ENCODE data around the gene NCF4.

NCF4 gene

GRCh38 chr22:36858156-36858555 lies 2.6 kb upstream of the NCF4 start:
- TF ChIP-seq CTCF (IDR thresholded peaks at IDR 0.05; ENCODE audit: control insufficient read depth, extremely low read depth, insufficient read depth): no peak
- DNase-seq (ENCODE audit: low read depth): no peak
- H3K4me3 ChIP-seq (ENCODE audit: low read depth, low read length): no peak overlapping the region

- no peak for TF ChIP-seq CTCF (IDR thresholded peaks at IDR 0.05; ENCODE audit: control insufficient read depth, extremely low read depth, insufficient read depth)
- DNase-seq (ENCODE audit: low read depth): no peak
- H3K4me3 ChIP-seq (ENCODE audit: low read depth, low read length): no peak overlapping the region
Measured at GRCh38 chr22:36858966-36859365, 1.8 kb upstream of the NCF4 start.

- no peak for TF ChIP-seq CTCF (IDR thresholded peaks at IDR 0.05; ENCODE audit: control insufficient read depth, extremely low read depth, insufficient read depth)
- no peak for DNase-seq (ENCODE audit: low read depth)
- no peak overlapping the region for H3K4me3 ChIP-seq (ENCODE audit: low read depth, low read length)
Measured at GRCh38 chr22:36860017-36860416, 789 bp upstream of the NCF4 start.

GRCh38 chr22:36860438-36860820 lies 377 bp upstream of the NCF4 start:
- DNase-seq (ENCODE audit: low read depth): no peak
- H3K4me3 ChIP-seq (ENCODE audit: low read depth, low read length): no peak overlapping the region
- TF ChIP-seq CTCF (IDR thresholded peaks at IDR 0.05; ENCODE audit: control insufficient read depth, extremely low read depth, insufficient read depth): no peak

- DNase-seq (ENCODE audit: low read depth): no peak
- no peak for TF ChIP-seq CTCF (IDR thresholded peaks at IDR 0.05; ENCODE audit: control insufficient read depth, extremely low read depth, insufficient read depth)
- no peak overlapping the region for H3K4me3 ChIP-seq (ENCODE audit: low read depth, low read length)
Measured at GRCh38 chr22:36862251-36863242, 1.7 kb downstream of the NCF4 start.

GRCh38 chr22:36863281-36863680 lies 2.5 kb downstream of the NCF4 start:
- H3K4me3 ChIP-seq (ENCODE audit: low read depth, low read length): no peak overlapping the region
- TF ChIP-seq CTCF (IDR thresholded peaks at IDR 0.05; ENCODE audit: control insufficient read depth, extremely low read depth, insufficient read depth): no peak
- no peak for DNase-seq (ENCODE audit: low read depth)

Data from LNCaP clone FGC (cell line).